HG02678 (cell line): ENCODE measurements around the gene ZFP92.

Experiments used
- ATAC-seq: cut with Tn5 transposase; IDR thresholded peaks from one replicate; pipeline ENCODE4 v1.9.1; 2021; ENCODE audit warnings: mild to moderate bottlenecking, moderate library complexity; ENCODE audit not compliant: unreplicated experiment

ZFP92 gene

DNA sequence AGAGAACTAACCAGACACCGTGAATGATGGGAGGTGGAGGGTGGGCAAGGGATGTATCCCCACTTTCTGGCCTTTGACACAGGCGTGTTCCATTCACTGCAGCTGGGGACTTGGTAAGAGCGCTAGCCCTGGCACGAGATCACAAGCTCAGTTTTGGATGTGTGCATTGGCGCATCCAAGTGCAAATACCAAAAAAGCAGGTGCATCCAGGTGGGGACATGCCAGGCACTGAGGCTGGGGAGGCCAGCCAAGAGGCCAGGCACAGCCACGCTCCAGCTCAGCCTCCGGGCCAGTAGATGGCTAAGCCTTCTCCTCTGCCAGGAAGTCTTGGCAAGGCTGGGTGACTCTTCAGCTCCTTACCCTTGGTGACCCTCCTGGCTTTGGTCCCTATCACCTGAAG, 4.4 kb upstream of the ZFP92 start:
- ATAC-seq: no peak

DNA sequence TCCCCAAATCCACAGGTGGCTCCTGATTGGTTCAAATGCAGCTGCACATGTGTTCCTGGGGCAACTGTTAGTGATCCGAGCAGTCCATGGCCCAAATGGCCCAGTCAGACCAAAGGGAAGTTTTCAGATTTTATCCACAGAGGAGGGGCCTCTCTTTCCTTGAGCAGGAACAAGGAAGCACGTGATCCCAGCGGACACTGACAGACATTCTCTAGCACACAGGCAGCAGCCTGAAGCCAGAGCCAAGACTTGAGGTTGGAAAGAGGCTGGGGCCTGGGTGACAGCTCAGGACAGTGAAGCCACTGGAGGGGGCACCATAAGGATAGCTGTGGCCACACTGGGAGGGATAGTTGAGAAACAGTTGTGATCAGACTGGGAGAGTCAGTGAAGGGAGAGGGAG, 3.5 kb upstream of the ZFP92 start:
- ATAC-seq: no peak

DNA sequence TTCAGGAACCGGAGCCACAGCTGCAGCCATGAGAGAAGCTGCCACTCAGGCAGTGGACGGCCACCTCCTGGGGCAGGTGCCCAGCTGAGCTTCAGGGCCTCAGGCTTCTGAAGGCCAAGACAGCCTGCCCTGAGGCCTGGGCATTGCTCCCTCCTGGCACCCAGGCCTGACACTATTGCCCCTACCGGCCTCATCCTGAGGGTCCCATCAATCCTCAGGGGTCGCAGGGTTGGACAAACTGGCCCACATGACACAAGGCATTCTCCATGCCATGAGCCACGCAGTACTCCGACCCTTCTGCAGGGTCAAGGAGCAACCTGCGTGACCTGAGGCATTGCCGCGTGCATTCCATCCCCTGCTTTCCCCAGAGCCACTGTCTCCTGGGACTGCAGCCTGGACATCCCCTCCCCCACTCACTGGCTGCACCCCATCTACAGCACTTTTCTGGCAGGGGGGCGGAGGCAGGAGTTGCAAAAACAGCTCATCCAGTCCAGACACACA, 3.0 kb upstream of the ZFP92 start:
- ATAC-seq: no peak

DNA sequence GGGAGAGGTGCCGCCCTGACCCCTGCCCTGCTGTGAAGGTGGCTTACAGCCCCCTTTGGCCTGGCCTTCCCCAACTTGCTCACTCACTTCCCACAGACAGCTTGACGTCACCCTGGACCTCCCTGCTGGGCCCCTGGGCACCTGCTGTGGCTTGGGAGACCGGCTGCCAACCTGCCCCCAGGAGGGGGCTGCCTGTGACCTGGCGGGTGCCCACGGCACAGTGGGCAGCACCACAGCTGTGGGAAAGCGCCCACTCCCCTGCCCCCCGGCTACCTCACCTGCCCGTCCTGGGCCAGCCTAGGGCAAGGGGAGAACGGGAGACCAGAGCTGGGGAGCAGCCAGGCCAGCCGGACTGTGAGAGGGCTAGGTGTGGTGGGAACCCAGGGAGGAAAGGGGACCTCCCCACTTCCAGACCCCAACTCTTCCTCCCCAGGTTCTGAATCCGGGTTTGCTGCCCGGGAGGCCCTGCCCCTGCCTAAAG, 2.4 kb upstream of the ZFP92 start:
- ATAC-seq: no peak

DNA sequence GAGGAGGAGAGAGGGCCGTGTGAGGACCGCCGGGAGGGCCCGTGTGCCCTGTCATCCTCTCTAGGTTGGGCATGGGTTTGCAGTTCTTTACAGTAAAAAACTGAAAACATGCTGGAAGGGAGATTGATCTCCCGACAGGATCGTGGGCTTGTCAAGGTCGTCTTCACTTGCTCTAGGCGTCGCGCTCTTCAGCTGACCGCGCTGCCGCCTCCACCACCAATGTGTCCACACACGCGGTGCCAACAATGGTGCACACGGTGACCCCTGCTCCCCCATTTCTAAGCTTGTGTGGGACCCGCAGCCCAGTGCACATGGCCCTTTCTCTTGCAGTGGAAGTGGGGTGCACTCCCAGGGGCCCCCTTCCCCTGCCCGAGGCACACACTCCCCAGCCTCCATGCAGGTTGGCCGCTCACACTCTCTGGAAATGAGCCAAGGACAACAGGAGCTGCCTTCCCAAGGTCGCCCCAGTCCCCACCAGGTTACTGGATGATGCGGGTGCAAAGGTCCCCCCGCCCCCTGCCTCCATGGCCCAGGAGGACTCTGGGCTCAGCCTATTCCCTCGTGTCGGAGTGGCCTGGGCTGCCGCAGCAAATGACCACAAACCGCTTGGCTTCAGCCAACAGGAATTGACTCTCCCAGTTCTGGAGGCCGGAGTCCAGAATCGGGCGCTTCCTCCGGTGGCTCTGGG, 1.7 kb upstream of the ZFP92 start:
- no peak for ATAC-seq

DNA sequence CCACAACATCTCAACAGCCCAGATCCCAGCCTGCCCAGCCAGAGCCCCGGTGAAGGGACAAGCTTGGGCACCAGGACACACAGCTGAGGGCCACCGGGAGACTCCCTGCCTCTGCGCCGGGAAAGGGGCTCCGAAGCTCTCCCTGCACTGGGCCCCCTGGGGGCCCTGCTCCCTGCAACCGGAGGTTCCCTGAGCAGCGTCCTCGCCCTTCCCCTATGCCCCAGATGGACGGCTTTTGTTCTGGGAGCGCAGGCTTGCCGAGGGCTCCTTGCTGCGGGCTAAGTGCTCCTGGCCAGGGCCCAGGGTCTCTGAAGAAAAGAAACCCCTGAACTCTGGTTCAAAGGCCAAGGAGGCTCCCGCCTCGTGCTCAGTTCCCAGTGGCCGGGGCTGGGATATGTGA, 899 bp upstream of the ZFP92 start:
- no peak for ATAC-seq

DNA sequence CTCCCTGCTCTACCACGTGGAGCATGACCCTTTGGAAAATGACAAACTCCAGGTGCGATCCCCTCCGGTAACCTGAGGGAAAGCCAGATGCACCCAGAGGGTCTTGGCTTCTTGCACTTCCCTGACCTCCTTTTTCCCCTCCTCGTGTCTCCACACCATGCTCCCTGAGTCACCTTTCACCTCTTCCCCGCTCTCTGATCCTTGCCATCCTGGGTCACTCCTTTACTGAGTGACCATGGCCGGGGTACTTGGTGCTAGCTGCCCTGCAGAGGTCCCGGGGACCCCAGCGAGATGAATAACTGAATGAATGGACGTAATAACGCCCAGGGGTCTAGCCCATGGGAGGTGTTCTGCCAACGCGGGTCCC, 401 bp upstream of the ZFP92 start:
- ATAC-seq: no peak

DNA sequence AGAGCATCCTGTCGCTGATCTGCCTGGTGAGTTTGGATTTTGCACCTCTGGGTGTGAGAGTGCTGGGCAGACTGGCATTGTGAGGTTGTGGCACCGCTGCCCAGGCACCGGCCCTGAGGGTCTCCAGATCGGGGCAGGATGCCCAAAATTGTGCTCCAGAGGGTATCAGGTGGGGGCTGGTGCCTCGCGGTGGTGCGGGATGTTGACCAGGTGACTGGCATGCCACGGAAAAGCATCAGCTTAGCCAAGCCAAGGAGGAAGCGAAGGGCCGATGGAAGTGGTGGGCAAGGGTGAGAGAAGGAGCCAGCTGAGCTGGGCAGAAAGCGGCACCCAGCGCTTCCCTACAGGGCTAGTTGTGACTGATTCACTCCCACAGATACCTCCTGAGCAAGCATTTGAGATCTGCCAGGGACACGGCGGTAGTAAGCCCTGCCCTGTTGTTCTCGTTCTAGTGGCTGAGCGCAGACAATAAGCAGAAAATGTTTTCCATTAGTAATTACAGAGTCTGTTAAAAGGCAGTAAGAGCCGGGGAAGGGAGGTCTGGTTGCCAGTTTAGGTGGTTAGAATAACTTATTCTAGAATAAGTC, 809 bp downstream of the ZFP92 start:
- ATAC-seq: no peak

DNA sequence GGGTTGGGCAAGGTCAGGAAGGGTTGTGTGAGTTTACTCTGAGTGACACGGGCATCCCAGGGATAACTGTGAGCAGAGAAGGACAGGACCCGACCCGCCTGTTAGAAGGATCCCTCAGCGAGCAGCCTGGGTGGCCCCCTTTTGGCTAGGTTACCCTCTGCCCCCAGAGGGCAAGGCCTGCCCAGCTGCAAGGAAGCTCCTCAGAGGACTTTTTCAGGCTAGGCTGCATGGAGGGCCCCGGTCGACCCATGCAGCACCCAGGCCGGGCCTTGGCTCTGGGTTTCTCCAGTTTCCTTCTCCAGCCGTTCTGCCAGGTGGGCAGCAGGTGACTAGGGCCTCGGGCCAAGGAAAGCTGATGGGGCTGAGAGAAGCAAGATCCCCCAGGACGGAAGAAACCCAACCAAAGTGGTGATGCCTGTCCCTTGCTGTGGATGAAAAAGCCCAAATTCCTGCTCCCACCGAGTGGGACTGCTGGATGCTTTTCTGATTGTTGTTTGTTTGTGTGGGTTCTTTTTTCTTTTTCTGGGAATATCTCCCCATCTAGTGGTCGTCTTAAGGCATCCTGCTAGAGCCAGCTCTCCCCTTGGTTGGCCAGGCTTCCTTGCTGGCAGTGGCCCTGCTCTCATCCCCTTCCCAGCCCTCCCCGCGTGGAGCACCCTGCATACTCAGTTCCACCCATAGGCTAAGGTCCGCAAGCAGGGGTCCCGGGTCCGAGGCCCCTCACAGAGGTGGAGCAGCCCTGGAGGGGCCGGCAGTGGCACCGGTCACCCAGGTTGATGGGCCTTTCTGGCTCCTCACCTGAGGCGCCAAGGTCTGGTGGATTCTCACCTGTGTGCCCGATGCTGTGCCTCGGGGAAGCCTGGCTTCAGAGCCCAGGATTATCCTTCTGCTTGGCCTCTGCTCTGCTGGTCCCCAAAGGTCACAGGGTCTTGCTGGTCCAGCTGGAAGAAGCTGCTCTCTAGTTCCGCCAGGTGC, 1.8 kb downstream of the ZFP92 start:
- no peak for ATAC-seq

DNA sequence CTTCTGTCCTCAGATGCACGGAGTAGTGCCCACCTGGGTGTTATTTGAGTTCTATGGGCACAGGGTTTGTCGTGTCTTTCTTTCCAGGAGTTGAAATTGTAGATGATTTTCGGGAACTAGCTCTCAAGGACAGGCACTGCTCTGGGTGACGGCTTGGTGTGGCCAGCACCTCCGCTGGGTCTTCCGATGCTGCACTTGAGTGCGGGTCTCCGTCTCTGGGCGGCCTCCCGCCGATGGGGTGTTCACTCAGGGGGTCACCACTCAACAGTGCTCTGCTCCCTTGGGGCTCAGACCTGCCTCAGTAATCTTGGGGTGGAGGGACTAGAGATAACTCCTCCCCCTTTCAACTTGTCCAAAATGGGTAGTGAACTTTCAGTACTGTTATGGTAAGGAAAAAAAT, 2.5 kb downstream of the ZFP92 start:
- no peak for ATAC-seq

DNA sequence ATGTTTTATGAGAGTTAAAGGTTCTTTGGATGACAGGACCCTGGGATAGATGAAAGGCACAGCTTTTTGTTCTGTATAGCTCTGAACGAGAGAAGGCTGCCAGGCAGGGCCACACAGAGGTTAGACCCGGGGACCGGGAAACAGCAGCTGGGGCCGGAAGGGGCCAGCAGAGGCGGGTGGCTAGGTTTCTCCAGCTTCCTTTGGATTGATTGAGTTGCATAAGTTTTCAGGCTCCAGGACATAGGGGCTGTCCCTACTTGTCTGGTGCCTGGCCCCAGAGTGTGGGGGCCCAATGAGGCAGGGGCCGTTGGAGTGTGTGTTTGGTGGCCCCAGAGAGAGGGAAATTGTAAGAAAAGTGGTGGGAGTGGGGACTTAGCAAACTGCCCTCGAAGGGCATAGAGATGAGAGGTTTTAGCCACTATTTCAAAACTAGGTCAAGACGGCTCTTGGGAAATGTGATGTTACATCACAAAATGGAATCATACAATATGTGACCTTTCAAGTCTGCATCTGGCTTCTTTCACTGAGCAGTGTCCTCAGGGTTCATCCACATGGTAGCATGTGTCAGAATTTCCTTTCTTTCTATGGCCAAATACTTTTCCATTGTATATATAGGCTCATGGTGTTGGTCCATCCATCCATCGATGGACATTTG, 3.7 kb downstream of the ZFP92 start:
- no peak for ATAC-seq

DNA sequence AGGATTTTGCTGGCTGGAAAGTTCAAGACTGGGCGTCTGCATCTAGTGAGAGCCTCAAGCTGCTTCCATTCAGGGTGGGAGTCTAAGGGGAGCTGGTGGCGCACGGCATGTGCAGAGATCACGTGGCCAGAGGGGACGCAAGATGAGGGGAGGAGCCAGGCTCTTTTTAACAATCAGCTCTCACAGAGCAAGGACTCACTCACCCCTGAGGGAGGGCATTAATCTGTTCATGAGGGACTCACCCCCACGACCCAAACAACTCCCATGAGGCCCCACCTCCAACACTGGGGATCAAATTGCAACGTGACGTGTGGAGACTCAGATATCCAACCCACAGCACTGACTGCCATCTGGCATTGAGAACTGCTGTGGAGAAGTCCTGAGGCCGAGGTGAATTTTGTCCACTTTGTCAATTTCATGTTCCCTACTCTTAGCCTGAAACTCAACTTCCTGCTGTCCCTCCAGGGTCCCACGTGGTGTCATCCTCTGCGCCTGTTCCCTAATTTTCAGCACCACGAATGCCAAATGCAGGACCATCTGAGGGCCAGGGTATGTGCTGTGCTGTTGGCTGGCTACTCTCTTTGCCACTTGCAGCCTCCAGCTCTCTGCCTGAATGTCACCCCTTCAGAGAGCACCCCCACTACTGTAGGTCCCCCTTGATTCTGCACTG, 5.6 kb downstream of the ZFP92 start:
- no peak for ATAC-seq

DNA sequence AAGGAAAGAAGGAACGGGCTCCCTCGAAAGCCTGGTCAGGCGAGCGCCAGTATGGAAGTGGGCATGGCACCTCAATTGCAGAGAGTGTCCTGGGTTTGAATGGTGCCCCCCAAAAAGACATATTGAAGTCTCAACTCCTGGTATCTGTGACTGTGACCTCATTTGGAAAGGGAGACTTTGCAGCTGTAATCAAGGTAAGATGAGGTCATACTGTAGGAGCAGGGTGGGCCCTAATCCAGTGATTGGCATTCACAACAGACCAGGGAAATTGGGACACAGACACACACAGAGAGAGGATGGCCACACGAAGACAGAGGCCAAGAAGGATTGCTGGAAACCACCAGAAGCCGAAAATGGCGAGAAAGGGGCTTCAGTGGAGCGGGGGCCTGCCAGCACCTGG, 6.4 kb downstream of the ZFP92 start:
- ATAC-seq: no peak

DNA sequence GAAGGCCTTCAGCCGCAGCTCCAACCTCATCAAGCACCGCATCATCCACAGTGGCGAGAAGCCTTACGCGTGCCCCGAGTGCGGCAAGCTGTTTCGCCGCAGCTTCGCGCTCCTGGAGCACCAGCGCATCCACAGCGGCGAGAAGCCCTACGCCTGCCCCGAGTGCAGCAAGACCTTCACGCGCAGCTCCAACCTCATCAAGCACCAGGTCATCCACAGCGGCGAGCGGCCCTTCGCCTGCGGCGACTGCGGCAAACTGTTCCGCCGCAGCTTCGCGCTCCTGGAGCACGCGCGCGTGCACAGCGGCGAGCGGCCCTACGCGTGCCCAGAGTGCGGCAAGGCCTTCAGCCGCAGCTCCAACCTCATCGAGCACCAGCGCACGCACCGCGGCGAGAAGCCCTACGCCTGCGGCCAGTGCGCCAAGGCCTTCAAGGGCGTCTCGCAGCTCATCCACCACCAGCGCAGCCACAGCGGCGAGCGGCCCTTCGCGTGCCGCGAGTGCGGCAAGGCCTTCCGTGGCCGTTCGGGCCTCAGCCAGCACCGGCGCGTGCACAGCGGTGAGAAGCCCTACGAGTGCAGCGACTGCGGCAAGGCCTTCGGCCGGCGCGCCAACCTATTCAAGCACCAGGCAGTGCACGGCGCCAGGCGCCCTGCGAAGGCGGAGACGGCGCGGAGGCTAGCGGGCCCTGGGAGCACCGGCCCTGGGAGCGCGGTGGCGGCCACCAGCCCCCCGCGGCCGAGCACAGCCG, 9.8 kb downstream of the ZFP92 start:
- no peak for ATAC-seq

DNA sequence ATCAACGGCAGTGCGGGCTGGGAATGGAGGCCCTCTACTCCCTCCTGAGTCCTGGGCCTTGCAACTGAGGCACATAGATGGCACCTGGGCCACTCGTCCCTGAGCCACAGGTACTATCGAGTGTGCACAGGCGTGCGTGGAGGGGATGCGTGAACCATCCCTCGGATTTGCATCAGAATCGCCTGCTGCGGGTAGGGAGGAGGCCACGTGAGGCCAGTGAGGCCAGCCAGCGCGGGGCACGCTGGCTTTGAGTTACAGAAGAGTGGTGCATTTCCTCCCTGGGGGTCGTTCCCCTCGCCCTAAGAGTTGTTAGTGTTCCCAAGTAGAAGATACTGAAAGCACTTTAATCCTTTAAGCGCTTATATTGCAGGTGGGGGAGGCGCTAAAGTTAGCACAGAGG, 10.6 kb downstream of the ZFP92 start:
- no peak for ATAC-seq

DNA sequence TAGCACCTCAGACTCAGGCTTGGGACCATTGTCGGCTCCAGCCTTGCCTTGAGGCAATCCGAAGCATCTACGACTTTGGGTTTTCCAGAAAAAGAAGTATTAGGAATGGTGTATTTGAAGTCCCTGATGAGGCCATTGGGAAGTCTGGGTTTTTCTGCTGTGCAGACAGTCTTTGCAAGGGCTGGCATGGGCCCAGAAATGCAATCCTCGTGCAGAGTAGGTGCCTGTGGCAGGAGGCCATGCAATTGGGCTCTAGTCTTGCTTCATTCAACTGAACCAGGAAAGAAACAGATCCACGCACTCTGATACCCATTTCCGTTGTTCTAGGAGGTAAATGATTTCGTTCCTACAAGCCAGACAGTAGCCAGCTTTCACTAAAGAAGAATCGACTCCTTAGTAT, 12.4 kb downstream of the ZFP92 start:
- no peak for ATAC-seq

DNA sequence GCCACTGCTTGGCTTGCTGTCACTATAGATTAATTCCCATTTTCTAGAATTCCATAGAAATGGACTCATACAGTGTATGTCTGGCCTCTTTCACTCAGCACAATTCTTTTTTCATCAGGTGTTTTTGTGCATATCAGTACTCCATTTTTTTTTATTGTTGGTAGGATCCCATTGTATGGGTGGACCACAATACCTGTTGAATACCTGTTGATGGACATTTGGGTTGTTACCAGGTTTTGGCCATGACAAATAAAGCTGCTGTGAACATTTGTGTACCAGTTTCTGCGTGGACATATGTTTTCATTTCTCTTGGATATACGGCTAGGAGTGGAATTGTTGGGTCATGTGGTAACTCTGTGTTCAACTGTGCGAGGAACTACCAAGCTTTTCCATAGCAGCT, 14.9 kb downstream of the ZFP92 start:
- no peak for ATAC-seq

DNA sequence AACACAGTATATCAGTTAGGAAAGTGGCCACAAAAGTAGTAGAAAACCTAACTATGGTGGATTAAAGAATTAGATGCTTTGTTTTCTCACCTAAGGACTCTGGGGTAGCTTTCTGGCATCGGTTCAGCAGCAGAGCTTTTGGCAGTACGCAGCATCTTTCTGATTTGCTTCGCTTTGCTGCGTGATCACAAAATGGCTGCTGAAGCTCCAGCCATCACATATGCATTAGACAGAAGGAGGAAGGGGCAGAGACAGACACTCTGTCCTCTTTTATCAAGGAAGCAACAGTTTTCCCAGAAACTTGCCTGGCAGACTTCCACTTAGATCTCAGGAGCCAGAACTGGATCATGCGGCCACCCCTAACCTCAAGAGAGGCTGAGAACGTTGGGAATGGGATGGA, 19.5 kb downstream of the ZFP92 start:
- ATAC-seq: no peak

DNA sequence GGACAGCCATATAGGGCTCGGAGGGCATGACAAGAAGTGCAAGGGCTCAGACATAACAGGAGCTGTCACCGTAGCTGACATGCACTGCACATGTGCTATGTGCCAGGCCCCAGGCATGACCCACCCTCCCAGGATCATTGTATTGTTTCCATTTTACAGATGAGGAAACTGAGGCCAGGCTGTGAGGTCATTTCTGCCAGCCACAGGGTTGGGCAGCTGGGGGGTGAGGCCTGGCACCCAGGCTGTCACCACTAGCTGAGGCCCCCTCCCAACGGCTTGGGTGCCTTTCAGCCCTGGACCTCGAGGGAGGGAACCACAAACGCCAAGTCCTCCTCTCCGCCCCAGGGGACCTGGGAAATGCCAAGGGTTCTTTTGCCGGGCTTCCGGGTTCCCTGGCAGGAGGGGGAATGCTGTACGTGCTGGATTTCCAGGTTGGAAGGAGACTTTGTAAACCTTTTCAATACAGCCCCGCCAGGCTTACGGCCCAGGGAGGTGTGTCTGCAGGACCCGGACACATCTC, 21.9 kb downstream of the ZFP92 start:
- ATAC-seq: no peak
